ENCODE measurements around the gene TMEM187.
"Not testable (repeated sequence)": the region's sequence is repeated elsewhere in the genome, so short reads cannot be mapped to it uniquely, and the experiment has no call there.

TMEM187 gene

GRCh38 chrX:153970357-153971123 lies 2.0 kb upstream of the TMEM187 start:
- DNase-seq (ENCODE audit: low read depth in 3 of 3, low spot score in 1 of 3): no peak

DNA sequence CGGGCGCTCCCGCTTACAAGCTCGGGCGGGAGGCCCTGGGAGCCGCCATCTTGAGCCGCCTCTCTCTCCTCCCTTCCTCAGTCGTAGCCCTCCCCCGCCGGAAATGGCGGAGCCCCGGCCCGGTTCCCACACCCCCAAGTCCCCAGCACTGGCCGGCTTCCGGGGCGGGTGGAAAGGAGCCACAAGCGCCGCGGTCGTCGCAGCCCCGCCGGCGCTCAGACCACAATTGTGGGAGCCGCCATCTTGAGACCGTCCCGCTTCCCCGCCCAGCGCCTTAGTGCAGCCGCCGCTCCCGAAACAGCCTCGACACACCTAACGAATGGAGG lies 1.5 kb upstream of the TMEM187 start:
- peak; percentile 66 to 84 (median 70) for DNase-seq (ENCODE audit: low read depth in 3 of 3, low spot score in 1 of 3)

DNA sequence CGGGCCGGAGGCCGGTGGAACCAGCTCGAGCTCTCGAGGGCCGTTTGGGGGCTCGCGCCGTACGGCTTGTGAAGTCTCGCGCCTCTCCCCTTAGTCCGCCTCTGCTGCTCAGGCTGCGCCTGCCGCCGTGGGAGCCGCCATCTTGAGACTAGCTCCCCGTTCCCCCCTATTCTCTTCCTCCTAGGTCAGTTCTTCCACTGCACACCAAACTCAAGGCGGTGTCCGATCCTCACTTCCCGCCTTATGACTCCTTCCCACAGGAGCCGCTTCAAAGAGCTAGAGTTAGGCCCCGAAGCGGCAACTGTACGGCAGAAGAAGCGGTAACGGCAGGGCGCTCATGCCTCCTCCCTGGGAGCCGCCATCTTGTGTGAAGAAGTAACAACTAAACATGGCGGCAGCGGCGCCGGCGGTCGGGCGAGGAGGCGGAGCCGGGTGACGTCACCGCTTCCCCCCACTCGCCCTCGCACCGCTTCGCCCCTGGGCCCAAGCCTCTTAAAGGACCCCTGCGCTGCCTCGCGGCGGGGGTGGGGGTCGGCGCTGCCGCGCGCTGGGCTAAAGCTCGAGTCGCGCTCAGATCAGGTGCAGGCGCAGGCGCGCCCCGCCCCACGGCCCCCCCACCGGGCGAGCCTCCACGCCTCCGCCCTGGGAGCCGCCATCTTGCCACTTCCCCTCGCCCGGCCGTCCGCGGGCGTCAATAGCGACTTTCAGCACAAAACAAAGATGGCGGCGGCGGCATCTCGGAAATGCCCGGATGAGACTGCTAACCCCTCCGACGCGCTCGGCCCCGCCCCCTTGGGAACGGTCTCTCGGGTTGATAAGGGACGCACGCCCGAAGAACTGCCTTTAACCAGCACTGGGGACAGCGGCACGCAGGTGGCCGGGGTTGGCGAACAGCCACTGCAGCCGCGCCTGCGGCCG lies 845 bp upstream of the TMEM187 start, which contains the start of gene HCFC1:
HCFC1 (minus strand) TSS at position 369 of the 918 bp plus-strand sequence. CDS start 978 bp downstream, outside the sequence.
- DNase-seq (ENCODE audit: low read depth in 3 of 3, low spot score in 1 of 3): peak; percentile 75 to 89 (median 81)

DNA sequence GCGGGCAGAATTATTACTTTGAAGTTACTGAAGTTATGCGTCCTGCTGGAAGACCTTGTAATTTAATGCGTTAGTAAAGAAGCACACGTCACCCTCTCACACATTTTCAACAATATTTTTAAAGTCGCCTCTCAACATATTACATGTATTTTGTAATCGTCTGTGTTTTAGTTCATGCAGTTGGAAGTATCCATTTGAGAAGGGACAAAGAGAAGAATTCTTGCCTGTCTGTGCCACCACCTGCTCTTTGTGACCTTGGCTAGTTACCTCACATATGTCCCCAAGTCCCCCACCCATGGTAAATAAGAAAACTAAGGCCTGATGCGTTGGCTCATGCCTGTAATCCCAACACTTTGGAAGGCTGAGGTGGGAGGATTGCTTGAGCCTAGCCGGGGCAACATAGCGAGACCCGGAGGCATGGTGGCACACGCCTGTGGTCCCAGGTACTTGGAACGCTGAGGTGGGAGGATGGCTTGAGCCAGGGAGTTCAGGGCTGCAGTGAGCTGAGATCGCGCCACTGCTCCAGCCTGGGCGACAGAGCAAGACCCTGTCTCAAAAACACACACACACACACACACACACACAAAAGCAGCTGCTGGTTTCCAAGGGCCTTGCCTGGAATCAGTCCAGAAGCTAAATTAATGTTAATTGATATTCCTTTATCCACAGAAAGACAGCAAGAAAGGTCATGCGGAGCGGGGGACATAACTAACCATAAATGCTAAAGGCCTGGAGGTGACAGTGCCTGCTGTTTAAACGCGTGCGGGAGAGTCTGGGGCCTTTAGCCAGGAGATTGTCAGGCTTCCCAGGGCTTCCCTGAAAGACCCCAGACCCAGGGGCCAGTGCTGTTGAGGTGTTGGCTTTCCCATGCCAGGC lies 811 bp downstream of the TMEM187 start:
- no peak for DNase-seq (ENCODE audit: low read depth in 3 of 3, low spot score in 1 of 3)

DNA sequence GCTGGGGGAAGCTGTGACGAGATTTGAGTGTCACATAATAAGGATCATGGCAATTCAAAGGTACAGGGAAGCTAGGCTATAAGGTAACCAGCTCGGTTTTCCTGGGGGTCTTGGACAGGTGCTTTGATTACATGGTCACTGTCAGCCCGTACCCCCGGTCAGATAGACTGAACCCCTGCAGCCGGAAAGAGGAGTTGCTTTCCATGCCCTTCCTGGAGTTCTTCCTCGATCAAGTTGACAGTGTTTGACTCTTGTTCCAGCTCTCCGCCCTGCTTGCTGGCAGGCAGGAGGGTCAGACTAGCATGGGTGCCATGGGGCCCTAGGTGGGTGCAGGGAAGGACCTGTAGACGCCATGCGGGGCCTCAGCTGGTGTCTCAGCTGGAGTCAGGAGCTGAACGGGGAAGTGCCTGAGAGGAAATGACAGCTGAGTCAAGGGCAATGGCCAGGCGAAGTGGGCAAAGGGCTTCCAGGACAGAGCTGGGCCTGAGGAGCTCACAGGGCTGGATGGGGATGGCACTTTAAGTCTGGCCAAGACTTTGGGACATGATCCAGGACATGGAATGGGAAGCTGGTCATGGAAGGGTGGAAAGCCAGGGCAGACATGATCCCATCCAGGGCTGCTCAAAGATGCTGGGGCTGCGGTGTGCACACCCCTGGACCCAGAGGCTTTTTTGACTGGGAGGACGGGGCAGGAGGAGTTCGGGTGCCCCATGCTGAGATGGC lies 1.6 kb downstream of the TMEM187 start:
- DNase-seq (ENCODE audit: low read depth in 3 of 3, low spot score in 1 of 3): no peak

GRCh38 chrX:153974726-153975286 lies 2.3 kb downstream of the TMEM187 start:
- DNase-seq (ENCODE audit: low read depth in 3 of 3, low spot score in 1 of 3): no peak

GRCh38 chrX:153980394-153980793 lies 7.8 kb downstream of the TMEM187 start:
- DNase-seq (ENCODE audit: low read depth in 3 of 3, low spot score in 1 of 3): not testable (repeated sequence)

DNA sequence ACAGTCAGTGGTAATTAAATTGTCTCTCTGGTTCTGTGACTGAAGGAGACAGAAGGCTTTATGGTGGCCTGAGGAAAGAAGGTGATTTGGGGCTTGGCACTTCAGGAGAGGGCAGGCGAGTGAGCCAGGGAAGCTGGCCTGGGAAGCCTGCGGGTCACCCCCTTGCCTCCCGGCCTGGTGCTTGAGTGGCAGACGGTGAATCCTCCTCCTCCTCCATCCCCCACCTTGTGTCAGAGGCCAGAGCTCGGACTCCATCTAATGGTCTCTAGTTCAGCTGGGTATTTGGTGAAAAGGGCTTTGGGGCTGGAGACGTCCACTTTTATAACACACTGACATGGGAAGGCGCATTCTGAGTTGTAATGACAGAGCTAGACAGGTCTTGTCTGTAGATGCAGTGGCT lies 8.7 kb downstream of the TMEM187 start:
- no peak for DNase-seq (ENCODE audit: low read depth in 3 of 3, low spot score in 1 of 3)

- peak in 1 of 3 donors; percentile 35 for DNase-seq (ENCODE audit: low read depth in 3 of 3, low spot score in 1 of 3)
These were observed 9.4 kb downstream of the TMEM187 start for GRCh38 chrX:153981771-153982533.

DNA sequence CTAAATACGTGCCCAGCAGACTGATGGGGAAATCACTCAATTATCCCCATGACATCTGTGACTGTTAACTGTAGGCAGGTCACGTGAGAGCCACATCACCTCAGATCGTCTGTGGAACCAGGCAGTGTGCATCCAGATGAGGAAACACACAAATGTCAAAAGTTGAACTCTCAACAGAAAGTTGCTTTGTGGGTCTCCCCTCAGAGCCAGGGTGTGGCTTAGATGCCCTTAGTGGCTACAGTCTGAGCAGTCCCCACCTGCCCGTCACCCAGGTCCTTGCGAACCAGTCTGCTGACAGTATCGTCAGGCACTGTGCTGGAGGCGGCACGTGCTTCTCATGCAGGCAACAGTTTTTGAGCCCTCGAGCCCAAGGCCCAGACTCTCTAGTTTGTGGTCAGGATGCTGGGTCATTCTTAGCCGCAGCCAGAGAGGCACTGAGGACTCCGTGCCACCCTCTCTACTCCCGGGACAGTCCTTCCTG lies 10.8 kb downstream of the TMEM187 start:
- no peak for DNase-seq (ENCODE audit: low read depth in 3 of 3, low spot score in 1 of 3)

- no peak for DNase-seq (ENCODE audit: low read depth in 3 of 3, low spot score in 1 of 3)
These were observed 12.0 kb downstream of the TMEM187 start for GRCh38 chrX:153984351-153985178.

DNA sequence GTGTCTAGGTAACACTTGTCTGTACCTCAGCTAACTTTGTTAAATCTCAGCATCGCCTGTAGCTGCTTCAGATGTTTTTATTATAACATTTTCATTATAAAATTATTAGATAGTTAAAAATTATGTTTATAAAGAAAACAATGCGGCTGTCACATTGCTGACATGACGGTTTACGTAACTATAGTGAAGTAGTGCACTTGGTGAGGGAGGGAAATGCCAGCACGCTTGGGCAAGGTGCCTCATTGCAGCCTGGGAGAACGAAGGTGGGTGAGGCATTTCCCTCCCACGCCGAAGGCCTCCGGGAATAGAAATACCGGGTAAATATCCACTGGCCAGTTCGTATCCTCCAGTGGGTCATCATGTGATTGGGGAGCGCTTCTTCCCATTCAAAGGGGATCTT lies 15.9 kb downstream of the TMEM187 start:
- DNase-seq (ENCODE audit: low read depth in 3 of 3, low spot score in 1 of 3): no peak

GRCh38 chrX:153989973-153990655 lies 17.6 kb downstream of the TMEM187 start:
- no peak for DNase-seq (ENCODE audit: low read depth in 3 of 3, low spot score in 1 of 3)

DNA sequence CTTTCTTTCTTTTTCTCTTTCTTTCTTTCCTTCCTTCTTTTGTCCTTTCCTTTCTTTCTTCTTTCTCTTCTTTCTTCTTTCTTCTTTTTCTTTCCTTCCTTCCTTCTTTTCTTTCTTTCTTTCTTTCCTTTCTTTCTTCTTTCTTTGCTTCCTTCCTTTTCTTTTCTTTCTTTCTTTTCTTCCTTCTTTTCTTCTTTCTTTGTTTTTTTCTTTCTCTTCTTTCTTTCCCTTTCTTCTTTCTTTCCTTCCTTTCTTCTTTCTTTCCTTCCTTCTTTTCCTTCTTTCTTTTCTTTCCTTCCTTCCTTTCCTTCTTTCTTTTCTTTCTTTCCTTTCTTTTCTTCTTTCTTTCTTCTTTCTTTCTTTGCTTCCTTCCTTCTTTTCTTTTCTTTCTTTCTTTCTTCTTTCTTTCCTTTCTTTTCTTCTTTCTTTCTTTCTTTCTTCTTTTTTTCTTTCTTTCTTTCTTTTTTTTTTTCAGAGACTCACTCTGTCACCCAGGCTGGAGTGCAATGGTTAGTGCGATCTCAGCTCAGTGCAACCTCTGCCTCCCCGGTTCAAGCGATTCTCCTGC lies 18.5 kb downstream of the TMEM187 start:
- DNase-seq (ENCODE audit: low read depth in 3 of 3, low spot score in 1 of 3): no peak

DNA sequence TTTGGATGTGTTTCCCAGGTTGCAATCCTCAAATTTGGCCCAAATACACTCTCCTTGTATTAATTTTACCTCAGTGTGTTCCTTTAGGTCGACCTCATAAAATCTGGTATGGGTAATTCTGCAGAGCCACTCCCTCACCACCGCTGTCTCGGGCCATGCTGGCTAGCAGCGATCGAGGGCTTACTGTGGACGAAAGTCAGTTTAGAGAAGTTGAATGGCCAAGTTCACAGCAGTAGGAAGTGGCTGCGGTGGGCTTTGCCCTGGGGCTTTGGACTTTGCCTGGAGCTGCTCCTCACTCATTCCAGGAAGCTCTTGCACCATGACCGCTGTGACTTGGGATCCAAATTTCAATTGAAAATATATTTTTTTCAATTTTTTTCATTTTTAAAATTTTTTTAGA lies 19.6 kb downstream of the TMEM187 start:
- DNase-seq (ENCODE audit: low read depth in 3 of 3, low spot score in 1 of 3): no peak

GRCh38 chrX:153993079-153993478 lies 20.5 kb downstream of the TMEM187 start:
- no peak for DNase-seq (ENCODE audit: low read depth in 3 of 3, low spot score in 1 of 3)

DNA sequence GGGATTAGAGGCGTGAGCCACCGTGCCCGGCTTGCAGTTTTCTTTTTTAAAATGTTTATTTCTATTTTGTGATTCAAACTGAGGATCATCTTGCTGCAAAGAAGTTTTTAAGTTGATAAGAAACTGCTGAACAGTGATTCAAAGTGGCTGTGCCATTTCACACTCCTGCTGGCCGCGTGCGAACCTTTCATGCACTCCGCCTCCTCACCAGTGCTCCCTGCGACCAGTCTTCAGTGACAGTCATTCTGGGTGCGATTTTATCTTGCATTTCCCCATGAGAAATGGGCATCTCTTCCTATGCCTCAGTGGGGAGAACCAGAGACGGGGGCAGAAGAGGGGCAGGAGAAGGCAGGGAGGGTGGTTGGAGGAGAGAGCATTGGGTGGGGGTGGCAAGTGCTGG lies 21.4 kb downstream of the TMEM187 start:
- no peak for DNase-seq (ENCODE audit: low read depth in 3 of 3, low spot score in 1 of 3)

- not testable (repeated sequence) for DNase-seq (ENCODE audit: low read depth in 3 of 3, low spot score in 1 of 3)
These were observed 21.8 kb downstream of the TMEM187 start for GRCh38 chrX:153994398-153994797.

All from stimulated activated CD4-positive, alpha-beta T cell treated with anti-CD3 and anti-CD28 coated beads, TNF-alpha, amount 100 ng/mL, for 1 hour (primary cell).